GM20431 (cell line): ENCODE results near the gene ACCS.

Experiments
- in situ Hi-C: fragments of 300-500 bp; cut with MseI, MboI; formaldehyde crosslinking; loops from one replicate; pipeline ENCODE4 v1.15.0; 2020; ENCODE audit warnings: low sequenced_read_pairs; ENCODE audit not compliant: unreplicated experiment

The ACCS gene

GRCh38 chr11:44083906-44084305 lies 17.8 kb downstream of the ACCS start:
- in situ Hi-C loops: no loop called here

- in situ Hi-C loops: no loop called here
Observed at GRCh38 chr11:44085330-44085729, 19.3 kb downstream of the ACCS start.

GRCh38 chr11:44088377-44088776 lies 22.3 kb downstream of the ACCS start:
- in situ Hi-C loops: no loop called here

- in situ Hi-C loops: no loop called here
Observed at GRCh38 chr11:44088871-44089270, 22.8 kb downstream of the ACCS start.

GRCh38 chr11:44090539-44090938 lies 24.5 kb downstream of the ACCS start:
- in situ Hi-C loops: no loop called here

- in situ Hi-C loops: no loop called here
Observed at GRCh38 chr11:44094260-44094868, 28.3 kb downstream of the ACCS start.

- in situ Hi-C loops: no loop called here
Observed at GRCh38 chr11:44095506-44096359, 29.7 kb downstream of the ACCS start, which contains the start of gene EXT2. Gene EXT2 (plus strand): TSS chr11:44095678. CDS start chr11:44107713, 12,035 bp downstream.

GRCh38 chr11:44096360-44097185 lies 30.5 kb downstream of the ACCS start:
- in situ Hi-C loops: no loop called here

- in situ Hi-C loops: no loop called here
Observed at GRCh38 chr11:44097821-44098220, 31.8 kb downstream of the ACCS start.

GRCh38 chr11:44101098-44101497 lies 35.0 kb downstream of the ACCS start:
- in situ Hi-C loops: loop anchor here (25.0 kb wide), 2 partner anchors 186 to 436 kb away; no protein-coding TSS in a partner anchor

- in situ Hi-C loops: loop anchor here (25.0 kb wide), 2 partner anchors 183 to 433 kb away; no protein-coding TSS in a partner anchor
Observed at GRCh38 chr11:44104481-44105294, 38.6 kb downstream of the ACCS start.

- in situ Hi-C loops: loop anchor here (25.0 kb wide), 2 partner anchors 179 to 429 kb away; no protein-coding TSS in a partner anchor
Observed at GRCh38 chr11:44108260-44108659, 42.2 kb downstream of the ACCS start.

GRCh38 chr11:44110231-44110679 lies 44.2 kb downstream of the ACCS start:
- in situ Hi-C loops: loop anchor here (25.0 kb wide), 2 partner anchors 177 to 427 kb away; no protein-coding TSS in a partner anchor

- in situ Hi-C loops: loop anchor here (25.0 kb wide), 2 partner anchors 175 to 425 kb away; no protein-coding TSS in a partner anchor
Observed at GRCh38 chr11:44112091-44112821, 46.2 kb downstream of the ACCS start.

- in situ Hi-C loops: loop anchor here (25.0 kb wide), 2 partner anchors 174 to 424 kb away; no protein-coding TSS in a partner anchor
Observed at GRCh38 chr11:44113018-44113417, 46.9 kb downstream of the ACCS start.

GRCh38 chr11:44113572-44113971 lies 47.5 kb downstream of the ACCS start:
- in situ Hi-C loops: loop anchor here (25.0 kb wide), 2 partner anchors 174 to 424 kb away; no protein-coding TSS in a partner anchor

GRCh38 chr11:44116234-44116830 lies 50.3 kb downstream of the ACCS start:
- in situ Hi-C loops: loop anchor here (25.0 kb wide), 2 partner anchors 171 to 421 kb away; no protein-coding TSS in a partner anchor

GRCh38 chr11:44120169-44120568 lies 54.1 kb downstream of the ACCS start:
- in situ Hi-C loops: loop anchor here (25.0 kb wide), 2 partner anchors 167 to 417 kb away; no protein-coding TSS in a partner anchor
